ENCODE measurements around the gene RNU4-1.

Gene RNU4-1

DNA sequence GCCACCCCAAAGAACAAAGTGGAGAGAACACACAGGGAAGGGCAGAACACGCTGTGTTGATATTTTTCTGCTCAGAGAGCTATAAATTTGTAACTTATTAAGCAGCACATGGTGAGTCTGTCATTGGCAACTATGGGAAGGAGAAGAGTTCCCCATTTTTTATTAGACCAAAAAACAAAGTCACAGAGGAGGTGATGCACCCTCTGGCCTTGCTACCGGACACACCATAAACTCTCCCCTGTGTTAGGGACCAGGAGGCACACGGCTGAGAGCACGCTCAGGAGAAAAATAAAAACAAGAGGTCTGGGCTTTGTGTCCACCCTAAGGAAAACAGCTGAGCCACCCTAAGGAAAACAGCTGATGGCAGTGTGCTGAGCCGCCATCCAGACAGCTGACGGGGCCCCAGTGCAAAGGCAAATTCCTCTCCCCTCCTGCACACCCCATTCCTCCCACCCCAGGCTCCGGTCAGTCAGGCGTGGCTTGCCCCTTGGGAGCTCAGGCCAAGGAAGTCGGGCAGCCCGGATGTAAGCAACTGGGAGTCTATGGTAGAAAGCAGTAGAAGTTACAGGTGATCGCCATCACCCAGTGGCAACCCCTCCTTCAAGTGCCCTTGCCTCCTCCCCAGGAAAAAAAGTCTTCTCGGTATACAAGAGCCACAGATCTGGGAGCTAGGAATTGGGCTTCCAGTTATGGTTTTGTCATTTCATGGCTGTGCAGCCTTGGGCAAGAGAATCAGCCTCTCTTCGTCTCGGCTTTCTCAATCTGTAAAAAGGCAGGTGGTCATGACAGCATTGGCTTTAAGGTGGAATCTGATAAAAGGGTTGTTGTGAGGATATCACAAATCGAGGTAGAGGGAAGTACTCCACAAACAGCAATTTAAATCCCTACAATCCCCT lies 29.9 kb downstream of the RNU4-1 start:
- H3K4me3 ChIP-seq (ENCODE audit: low read depth, low read length) = no peak overlapping the region
- TF ChIP-seq, protein P1, sequence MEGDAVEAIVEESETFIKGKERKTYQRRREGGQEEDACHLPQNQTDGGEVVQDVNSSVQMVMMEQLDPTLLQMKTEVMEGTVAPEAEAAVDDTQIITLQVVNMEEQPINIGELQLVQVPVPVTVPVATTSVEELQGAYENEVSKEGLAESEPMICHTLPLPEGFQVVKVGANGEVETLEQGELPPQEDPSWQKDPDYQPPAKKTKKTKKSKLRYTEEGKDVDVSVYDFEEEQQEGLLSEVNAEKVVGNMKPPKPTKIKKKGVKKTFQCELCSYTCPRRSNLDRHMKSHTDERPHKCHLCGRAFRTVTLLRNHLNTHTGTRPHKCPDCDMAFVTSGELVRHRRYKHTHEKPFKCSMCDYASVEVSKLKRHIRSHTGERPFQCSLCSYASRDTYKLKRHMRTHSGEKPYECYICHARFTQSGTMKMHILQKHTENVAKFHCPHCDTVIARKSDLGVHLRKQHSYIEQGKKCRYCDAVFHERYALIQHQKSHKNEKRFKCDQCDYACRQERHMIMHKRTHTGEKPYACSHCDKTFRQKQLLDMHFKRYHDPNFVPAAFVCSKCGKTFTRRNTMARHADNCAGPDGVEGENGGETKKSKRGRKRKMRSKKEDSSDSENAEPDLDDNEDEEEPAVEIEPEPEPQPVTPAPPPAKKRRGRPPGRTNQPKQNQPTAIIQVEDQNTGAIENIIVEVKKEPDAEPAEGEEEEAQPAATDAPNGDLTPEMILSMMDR (IDR thresholded peaks at IDR 0.05; ENCODE audit: borderline replicate concordance, insufficient read depth, low read depth, low read length) = no peak

DNA sequence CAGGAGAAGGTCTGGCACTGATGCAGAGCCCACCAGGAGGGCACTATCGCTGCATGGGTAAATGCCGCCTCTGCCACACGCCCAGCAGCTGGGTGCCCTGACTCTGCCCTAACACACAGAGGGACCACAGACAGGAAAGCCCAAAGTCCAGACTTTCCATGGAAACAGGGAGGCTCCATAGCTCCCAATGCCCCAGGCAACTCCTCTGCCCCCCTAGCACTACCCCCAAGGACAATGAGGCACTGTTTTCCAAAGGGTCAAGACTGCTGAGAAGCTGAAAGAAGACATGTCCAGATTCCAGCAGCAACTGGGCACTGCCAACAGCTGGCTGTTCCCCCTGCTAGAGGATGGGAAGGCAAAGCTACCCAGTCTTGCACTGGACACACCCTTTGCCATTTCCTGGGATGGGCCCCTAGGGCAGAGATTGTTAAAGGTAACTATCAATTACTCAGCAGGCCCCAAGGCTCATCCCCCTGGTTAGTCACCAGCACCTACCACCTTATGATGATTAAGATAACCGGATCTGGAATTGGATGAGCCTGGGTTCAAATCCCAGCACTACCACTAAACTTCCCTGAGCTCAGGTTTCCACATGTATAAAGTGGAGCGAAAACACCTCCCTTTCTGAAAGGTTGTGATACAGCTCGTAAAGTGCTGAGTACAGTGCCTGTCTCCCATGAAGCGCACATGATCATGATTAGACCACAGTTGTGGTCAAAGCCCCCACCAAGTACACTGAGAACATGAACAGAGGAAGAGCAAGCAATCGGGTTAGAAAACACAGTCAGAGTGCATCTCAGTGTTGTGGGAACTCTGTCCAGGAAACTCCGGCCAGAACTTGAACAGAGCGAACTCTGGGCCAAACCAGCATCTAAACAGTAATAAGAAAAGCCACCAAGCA lies 30.8 kb downstream of the RNU4-1 start:
- no peak overlapping the region for H3K4me3 ChIP-seq (ENCODE audit: low read depth, low read length)
- TF ChIP-seq, protein P1 (IDR thresholded peaks at IDR 0.05; ENCODE audit: borderline replicate concordance, insufficient read depth, low read depth, low read length) = no peak

DNA sequence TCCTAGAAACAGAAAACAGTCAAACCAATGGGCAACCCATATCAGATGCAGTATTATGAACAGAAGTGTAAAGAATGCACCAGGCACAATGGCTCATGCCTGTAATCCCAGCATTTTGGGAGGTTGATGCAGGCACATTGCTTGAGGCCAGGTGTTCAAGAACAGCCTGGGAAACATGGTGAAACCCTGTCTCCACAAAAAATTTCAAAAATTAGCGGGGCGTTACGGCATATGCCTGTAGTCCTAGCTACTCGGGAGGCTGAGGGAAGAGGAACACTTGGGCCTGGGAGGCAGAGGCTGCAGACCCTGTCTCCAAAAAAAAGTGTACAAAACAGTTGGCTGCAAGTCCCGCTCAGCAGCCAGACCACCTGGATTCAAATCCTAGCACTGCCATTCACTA lies 32.4 kb downstream of the RNU4-1 start:
- TF ChIP-seq, protein P1 (IDR thresholded peaks at IDR 0.05; ENCODE audit: borderline replicate concordance, insufficient read depth, low read depth, low read length) = no peak
- H3K4me3 ChIP-seq (ENCODE audit: low read depth, low read length) = no peak overlapping the region

DNA sequence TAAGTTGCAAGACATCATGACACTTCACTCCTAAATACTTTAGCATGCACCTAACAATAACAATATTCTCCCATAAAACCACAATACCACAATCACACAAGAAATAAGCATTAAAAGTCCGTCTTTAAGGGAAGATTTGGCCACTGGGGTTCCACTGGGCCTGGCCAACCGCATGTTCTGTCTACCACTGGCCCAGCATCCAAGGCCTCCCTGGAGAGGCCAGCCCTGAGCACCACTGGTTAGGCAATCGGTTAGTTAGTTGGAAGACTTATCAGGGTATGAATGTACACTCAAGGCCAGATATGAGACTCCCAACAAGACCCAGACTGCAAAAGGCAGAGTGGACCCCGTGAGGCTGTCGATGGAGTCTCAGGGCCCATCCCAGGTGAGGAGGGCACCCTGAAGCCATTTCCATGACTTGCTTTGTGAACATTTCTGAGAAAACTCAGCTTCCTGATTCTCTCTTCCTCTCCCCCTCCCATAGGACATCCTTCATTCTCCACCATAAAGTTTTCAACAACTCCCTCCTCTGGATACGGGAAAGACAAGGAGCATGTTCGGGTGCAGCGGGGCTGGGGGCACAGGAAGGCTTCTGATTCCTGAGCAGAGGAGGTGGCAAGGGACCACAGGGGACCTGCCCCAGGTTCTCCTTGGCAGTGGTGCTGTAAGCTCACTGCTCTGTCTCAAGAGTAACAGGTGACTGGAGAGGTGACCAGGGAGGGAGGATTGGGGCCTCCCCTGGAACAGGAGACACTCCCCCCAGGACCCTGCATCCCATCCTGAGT lies 33.4 kb downstream of the RNU4-1 start:
- no peak overlapping the region for H3K4me3 ChIP-seq (ENCODE audit: low read depth, low read length)
- TF ChIP-seq, protein P1 (IDR thresholded peaks at IDR 0.05; ENCODE audit: borderline replicate concordance, insufficient read depth, low read depth, low read length) = no peak

DNA sequence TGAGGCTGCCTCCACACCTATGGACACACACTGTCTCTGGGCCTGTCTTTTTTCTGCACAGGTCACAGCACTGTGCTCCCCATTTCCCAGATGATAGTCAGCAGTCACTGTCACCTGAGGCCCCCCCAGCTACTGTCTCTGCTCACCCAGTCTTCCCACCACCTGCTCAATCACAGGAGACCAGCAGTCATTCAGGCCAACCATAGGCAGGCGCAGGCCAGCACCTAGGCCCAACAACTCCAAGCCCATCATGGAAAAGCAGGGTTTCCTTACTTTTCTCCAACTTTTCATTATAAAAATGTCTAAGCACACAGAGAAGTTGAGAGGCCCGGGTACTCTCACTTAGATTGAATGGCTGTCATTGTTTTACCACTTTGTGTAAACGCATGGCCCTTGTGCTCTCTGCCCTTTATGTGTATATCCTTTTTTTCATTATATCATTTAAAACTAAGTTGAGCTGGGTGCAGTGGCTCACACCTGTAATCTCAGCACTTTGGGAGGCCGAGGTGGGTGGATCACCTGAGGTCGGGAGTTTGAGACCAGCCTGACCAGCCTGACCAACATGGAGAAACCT lies 34.6 kb downstream of the RNU4-1 start:
- H3K4me3 ChIP-seq (ENCODE audit: low read depth, low read length) = no peak overlapping the region
- TF ChIP-seq, protein P1 (IDR thresholded peaks at IDR 0.05; ENCODE audit: borderline replicate concordance, insufficient read depth, low read depth, low read length) = no peak

DNA sequence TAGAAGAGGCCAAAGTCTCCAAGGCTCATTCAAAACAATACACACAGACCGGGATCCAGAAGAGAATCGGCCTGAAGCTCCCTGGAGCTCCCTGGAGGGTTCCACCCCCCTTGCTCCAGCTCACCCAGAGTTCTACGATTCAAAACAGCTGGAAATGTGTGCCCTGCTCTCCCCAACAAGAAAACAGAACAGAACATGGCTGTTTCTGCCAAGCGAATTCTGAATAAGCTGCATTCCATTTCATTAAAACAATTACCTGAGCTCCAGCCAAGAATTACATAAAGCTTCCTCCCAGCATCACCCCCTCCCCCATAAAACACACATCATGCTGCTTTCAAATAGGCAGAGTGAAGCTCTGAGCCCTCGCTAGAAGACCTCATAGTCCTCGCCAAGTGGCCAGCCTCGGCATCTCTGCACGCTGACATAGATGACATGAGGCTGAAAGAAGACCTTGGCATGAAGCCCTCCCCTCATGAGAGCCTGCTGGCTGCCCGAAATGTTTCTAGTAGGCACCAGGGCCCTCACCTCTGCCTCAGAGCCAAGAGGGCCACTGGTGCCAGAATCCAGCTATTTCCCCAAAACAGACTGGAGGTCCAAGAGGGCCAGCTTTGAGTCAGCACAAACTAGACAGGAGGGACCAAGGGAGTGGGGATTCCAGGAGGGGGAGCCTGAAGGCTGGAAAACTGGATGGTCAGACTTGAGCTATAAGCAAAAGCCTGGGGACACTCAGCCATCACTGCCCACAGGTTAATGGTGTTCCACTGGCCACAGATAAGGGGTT lies 35.8 kb downstream of the RNU4-1 start:
- TF ChIP-seq, protein P1 (IDR thresholded peaks at IDR 0.05; ENCODE audit: borderline replicate concordance, insufficient read depth, low read depth, low read length) = no peak
- no peak overlapping the region for H3K4me3 ChIP-seq (ENCODE audit: low read depth, low read length)
